HepG2 (cell line): ENCODE results near the gene CNEP1R1.

Experiments used
- CENPX ChIP-seq: sonication (generic); formaldehyde crosslinking; IDR thresholded peaks from 2 replicates; pipeline ENCODE4 v1.9.0; 2021; ENCODE audit warnings: mild to moderate bottlenecking, missing genetic modification reagents, moderate library complexity
- CTCF ChIP-seq: sonication (generic); formaldehyde crosslinking; IDR thresholded peaks from 2 replicates; pipeline ENCODE4 v1.5.0; 2020; ENCODE audit warnings: mild to moderate bottlenecking, missing genetic modification reagents, moderate library complexity
- ESRRA ChIP-seq: sonication (generic); formaldehyde crosslinking; IDR thresholded peaks from 2 replicates; pipeline ENCODE4 v1.5.1; 2020; ENCODE audit warnings: mild to moderate bottlenecking, low read depth, missing genetic modification reagents
- POLR2A ChIP-seq, 2 experiments: IDR thresholded peaks; 2 replicates each; pipeline ENCODE4 v1.6.1; 2011; ENCODE audit warnings: low read depth in 2 of 2, low read length in 2 of 2, mild to moderate bottlenecking in 1 of 2, moderate library complexity in 1 of 2; ENCODE audit not compliant: insufficient read depth in 1 of 2
- RBFOX2 ChIP-seq: fragments of 200-400 bp; formaldehyde crosslinking; IDR thresholded peaks from 2 replicates; pipeline ENCODE4 v1.6.1; 2017; ENCODE audit warnings: low read depth, mild to moderate bottlenecking, low read length
- TAF1 ChIP-seq: sonication (generic); formaldehyde crosslinking; IDR thresholded peaks from 2 replicates; pipeline ENCODE4 v1.4.0; 2020; ENCODE audit warnings: missing genetic modification reagents
- ZNF451 ChIP-seq: sonication (generic); formaldehyde crosslinking; IDR thresholded peaks from 2 replicates; pipeline ENCODE4 v1.5.0; 2020; ENCODE audit warnings: mild to moderate bottlenecking, missing genetic modification reagents
- TF ChIP-seq, protein P1 (sequence below), 2 experiments: sonication (generic) in 1 of 2; formaldehyde crosslinking in 1 of 2; IDR thresholded peaks; 2 replicates each; pipeline versions ENCODE4 v1.4.0 to v1.6.1; 2018 to 2020; ENCODE audit warnings: missing genetic modification reagents in 2 of 2, borderline replicate concordance in 1 of 2, low read depth in 1 of 2, mild to moderate bottlenecking in 1 of 2, missing biosample characterization in 1 of 2

- TF ChIP-seq CTCF (CRISPR knock-in tag): no peak
- no peak for TF ChIP-seq TAF1 (CRISPR knock-in tag)
- TF ChIP-seq POLR2A (IDR thresholded peaks at IDR 0.05; ENCODE audit: insufficient read depth in 1 of 2, low read depth in 2 of 2, low read length in 2 of 2): no peak
- no peak for TF ChIP-seq ESRRA
- no peak for TF ChIP-seq CENPX (CRISPR knock-in tag)
- TF ChIP-seq ZNF451: no peak
- TF ChIP-seq RBFOX2: no peak
- TF ChIP-seq, protein P1, sequence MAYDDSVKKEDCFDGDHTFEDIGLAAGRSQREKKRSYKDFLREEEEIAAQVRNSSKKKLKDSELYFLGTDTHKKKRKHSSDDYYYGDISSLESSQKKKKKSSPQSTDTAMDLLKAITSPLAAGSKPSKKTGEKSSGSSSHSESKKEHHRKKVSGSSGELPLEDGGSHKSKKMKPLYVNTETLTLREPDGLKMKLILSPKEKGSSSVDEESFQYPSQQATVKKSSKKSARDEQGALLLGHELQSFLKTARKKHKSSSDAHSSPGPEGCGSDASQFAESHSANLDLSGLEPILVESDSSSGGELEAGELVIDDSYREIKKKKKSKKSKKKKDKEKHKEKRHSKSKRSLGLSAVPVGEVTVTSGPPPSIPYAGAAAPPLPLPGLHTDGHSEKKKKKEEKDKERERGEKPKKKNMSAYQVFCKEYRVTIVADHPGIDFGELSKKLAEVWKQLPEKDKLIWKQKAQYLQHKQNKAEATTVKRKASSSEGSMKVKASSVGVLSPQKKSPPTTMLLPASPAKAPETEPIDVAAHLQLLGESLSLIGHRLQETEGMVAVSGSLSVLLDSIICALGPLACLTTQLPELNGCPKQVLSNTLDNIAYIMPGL (CRISPR knock-in tag; IDR thresholded peaks at IDR 0.05; ENCODE audit: borderline replicate concordance in 1 of 2, low read depth in 1 of 2): no peak
These were observed 31.2 kb downstream of the CNEP1R1 start for GRCh38 chr16:50056226-50056625.
